ENCODE results near the gene PROK1. TPM values are rescaled to one million over a fixed set of nuclear protein-coding genes. Genes with fewer than 3 reads are reported as not detected.

Gene PROK1
- total RNA-seq, 1 donor from 2014 or later: 0.69 TPM

DNA sequence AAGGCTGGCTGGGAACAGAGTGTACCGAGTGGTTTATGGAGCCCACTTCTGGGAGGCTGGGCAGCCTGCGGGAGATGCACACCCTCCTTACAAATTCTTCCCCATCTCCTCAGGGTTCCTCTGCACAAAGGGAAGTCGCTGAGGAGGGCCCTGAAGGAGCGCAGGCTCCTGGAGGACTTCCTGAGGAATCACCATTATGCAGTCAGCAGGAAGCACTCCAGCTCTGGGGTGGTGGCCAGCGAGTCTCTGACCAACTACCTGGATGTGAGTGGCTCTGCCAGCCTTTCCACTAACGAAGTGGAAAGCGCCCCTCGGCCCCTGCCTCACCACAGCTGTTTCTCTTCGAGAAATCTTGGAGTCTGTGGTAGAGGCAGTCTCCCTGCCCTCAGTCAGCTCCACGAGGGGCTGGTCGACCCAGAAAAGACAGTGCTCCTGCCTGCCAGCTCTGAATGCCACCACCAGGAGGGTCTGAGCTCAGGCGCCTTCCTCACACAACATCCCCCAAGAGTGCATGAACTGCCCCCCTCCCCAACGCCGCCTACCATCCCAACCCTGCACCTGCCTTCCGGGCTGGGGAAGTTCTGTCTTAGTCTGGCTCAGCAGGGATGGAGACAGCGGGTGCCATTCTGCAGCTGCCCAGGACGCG, 31.8 kb downstream of the PROK1 start:
- DNase-seq (ENCODE audit: low spot score in 2 of 2, unreplicated experiment in 2 of 2): no peak
- no peak overlapping the region for H3K4me3 Mint-ChIP-seq
- H3K9me3 Mint-ChIP-seq: no peaks in the 10 kb centered on the region
- H3K27me3 Mint-ChIP-seq (ENCODE audit: low read depth): peaks cover 25% of the 10 kb centered on the region
- H3K36me3 Mint-ChIP-seq: no peaks in the 10 kb centered on the region
- no peak overlapping the region for H3K27ac Mint-ChIP-seq
- TF ChIP-seq CTCF (IDR thresholded peaks at IDR 0.05; ENCODE audit: unreplicated experiment): no peak
- H3K4me1 Mint-ChIP-seq: no peaks in the 10 kb centered on the region

GRCh38 chr1:110483308-110483685, 32.3 kb downstream of the PROK1 start:
- peaks cover 25% of the 10 kb centered on the region for H3K27me3 Mint-ChIP-seq (ENCODE audit: low read depth)
- no peaks in the 10 kb centered on the region for H3K9me3 Mint-ChIP-seq
- no peak for TF ChIP-seq CTCF (IDR thresholded peaks at IDR 0.05; ENCODE audit: unreplicated experiment)
- no peak overlapping the region for H3K4me3 Mint-ChIP-seq
- H3K36me3 Mint-ChIP-seq: no peaks in the 10 kb centered on the region
- no peaks in the 10 kb centered on the region for H3K4me1 Mint-ChIP-seq
- no peak for DNase-seq (ENCODE audit: low spot score in 2 of 2, unreplicated experiment in 2 of 2)
- no peak overlapping the region for H3K27ac Mint-ChIP-seq

DNA sequence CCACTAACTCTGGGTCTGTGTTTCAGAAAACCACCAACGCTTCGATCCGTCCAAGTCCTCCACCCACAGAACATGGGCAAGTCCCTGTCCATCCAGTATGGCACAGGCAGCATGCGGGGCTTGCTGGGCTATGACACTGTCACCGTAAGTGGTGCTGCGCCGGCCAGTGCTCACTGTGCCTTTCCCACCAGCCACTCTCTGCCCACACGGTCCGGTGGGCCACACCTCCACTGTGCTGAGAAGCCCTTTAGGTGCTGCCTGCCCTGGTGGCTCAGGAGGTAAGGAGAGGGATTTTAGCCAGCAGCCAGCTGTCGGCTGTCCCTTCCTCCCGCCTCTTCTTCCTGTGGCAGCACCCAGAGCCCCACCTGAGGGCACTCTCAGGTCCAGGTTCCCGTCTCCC, 33.9 kb downstream of the PROK1 start:
- DNase-seq (ENCODE audit: low spot score in 2 of 2, unreplicated experiment in 2 of 2): no peak
- Mint-ChIP-seq H3K27me3 (ENCODE audit: low read depth) (peaks cover 25% of the 10 kb centered on the region), H3K9me3 (no peaks in the 10 kb centered on the region), H3K4me1 (no peaks in the 10 kb centered on the region), H3K4me3 (no peak overlapping the region), H3K27ac (no peak overlapping the region), H3K36me3 (no peaks in the 10 kb centered on the region)
- TF ChIP-seq CTCF (IDR thresholded peaks at IDR 0.05; ENCODE audit: unreplicated experiment): no peak

DNA sequence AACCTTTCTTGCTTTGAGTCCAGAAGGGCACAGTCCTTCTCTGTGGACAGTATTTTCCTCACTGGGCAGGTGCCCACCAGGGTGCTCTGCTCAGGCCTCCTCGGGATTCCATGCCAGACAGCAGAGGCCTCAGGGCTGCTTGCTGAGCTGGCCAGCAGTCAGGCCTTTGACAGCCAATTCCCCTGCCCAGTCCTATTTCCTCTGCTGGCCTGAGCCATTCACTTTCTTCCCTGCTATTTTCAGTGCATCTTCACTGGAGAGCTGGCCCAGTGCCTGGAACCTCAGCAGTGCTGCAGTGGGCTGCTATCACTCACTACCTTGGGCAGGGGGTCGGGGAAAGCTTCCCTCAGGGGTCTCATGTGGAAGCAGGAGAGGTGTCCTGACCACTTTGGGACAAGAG, 34.8 kb downstream of the PROK1 start:
- DNase-seq (ENCODE audit: low spot score in 2 of 2, unreplicated experiment in 2 of 2): no peak
- H3K36me3 Mint-ChIP-seq: no peaks in the 10 kb centered on the region
- H3K27me3 Mint-ChIP-seq (ENCODE audit: low read depth): peaks cover 25% of the 10 kb centered on the region
- H3K4me1 Mint-ChIP-seq: no peaks in the 10 kb centered on the region
- no peak overlapping the region for H3K4me3 Mint-ChIP-seq
- H3K9me3 Mint-ChIP-seq: no peaks in the 10 kb centered on the region
- no peak overlapping the region for H3K27ac Mint-ChIP-seq
- TF ChIP-seq CTCF (IDR thresholded peaks at IDR 0.05; ENCODE audit: unreplicated experiment): no peak

DNA sequence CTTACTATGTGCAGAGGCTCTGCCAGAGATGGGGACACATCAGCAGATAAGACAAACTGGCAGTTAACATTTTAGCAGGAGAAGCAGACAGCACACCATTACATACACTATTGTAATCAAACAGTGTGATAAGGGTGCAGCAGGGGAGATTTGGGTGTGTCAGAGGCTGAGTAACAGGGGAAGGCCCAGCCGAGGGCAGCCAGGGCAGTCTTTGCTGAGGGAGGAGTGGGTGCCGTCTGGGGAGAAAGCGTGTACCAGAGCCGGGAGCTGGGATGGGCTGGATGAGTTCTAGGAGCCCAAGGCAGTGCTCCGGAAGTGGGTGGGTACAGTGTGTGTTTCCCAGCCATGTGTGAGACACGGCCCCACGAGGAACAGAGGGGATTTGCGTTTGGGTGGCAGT, 36.8 kb downstream of the PROK1 start:
- no peak for DNase-seq (ENCODE audit: low spot score in 2 of 2, unreplicated experiment in 2 of 2)
- Mint-ChIP-seq H3K4me3 (no peak overlapping the region), H3K27ac (no peak overlapping the region), H3K27me3 (ENCODE audit: low read depth) (peaks cover 20% of the 10 kb centered on the region), H3K9me3 (no peaks in the 10 kb centered on the region), H3K36me3 (no peaks in the 10 kb centered on the region), H3K4me1 (no peaks in the 10 kb centered on the region)
- no peak for TF ChIP-seq CTCF (IDR thresholded peaks at IDR 0.05; ENCODE audit: unreplicated experiment)

DNA sequence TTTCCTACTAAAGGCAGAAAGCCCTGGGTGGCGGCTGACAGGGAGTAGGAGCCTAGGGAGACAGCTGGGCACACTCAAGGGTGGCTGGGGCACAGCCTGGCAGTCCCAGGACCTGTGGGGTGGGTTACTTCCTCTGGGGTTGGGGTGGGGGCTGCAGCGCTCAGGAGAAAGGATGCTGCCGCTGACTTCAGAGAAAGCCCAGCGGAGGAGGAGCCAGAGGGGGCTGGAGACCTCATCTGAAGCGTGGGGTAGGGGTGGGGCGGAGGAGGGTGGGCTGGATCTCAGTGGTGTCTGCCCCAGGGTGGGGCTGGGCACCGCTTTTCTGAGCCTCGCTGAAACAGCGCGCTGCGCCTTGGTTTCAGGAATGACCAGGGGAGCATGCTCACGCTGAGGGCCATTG, 37.2 kb downstream of the PROK1 start:
- no peak for TF ChIP-seq CTCF (IDR thresholded peaks at IDR 0.05; ENCODE audit: unreplicated experiment)
- no peaks in the 10 kb centered on the region for H3K4me1 Mint-ChIP-seq
- peaks cover 17% of the 10 kb centered on the region for H3K27me3 Mint-ChIP-seq (ENCODE audit: low read depth)
- H3K36me3 Mint-ChIP-seq: no peaks in the 10 kb centered on the region
- no peaks in the 10 kb centered on the region for H3K9me3 Mint-ChIP-seq
- no peak overlapping the region for H3K4me3 Mint-ChIP-seq
- no peak for DNase-seq (ENCODE audit: low spot score in 2 of 2, unreplicated experiment in 2 of 2)
- no peak overlapping the region for H3K27ac Mint-ChIP-seq

Data from mesothelial cell of epicardium (in vitro differentiated cells).